ENCODE results near the gene ZNF83.
"Not testable (repeated sequence)": the region's sequence is repeated elsewhere in the genome, so short reads cannot be mapped to it uniquely, and the experiment has no call there.

The ZNF83 gene
- total RNA-seq, result 149 to 154 reads per million in 2 donors

GRCh38 chr19:52637718-52638585, at the start of gene ZNF83:
ZNF83 (minus strand) TSS chr19:52638355.
- DNase-seq, result peak; percentile 95

- DNase-seq, result no peak
These were observed 49.5 kb upstream of the ZNF83 start for GRCh38 chr19:52687684-52688083.

- DNase-seq, result no peak
These were observed 47.7 kb upstream of the ZNF83 start for GRCh38 chr19:52685811-52686210.

GRCh38 chr19:52681216-52681615, 43.1 kb upstream of the ZNF83 start:
- DNase-seq, result not testable (repeated sequence)

GRCh38 chr19:52679598-52679997, 41.4 kb upstream of the ZNF83 start:
- no peak for DNase-seq

- DNase-seq, result not testable (repeated sequence)
These were observed 37.1 kb upstream of the ZNF83 start for GRCh38 chr19:52675239-52675638.

- DNase-seq, result no peak
These were observed 34.9 kb upstream of the ZNF83 start for GRCh38 chr19:52673014-52673413.

GRCh38 chr19:52670046-52670445, 31.9 kb upstream of the ZNF83 start:
- DNase-seq, result no peak

- DNase-seq, result no peak
These were observed 31.4 kb upstream of the ZNF83 start for GRCh38 chr19:52669586-52669985.

- no peak for DNase-seq
These were observed 29.8 kb upstream of the ZNF83 start for GRCh38 chr19:52667972-52668371.

GRCh38 chr19:52666506-52666905, 28.4 kb upstream of the ZNF83 start:
- no peak for DNase-seq

- no peak for DNase-seq
These were observed 27.4 kb upstream of the ZNF83 start for GRCh38 chr19:52665529-52665928.

GRCh38 chr19:52665027-52665426, 26.9 kb upstream of the ZNF83 start:
- no peak for DNase-seq

- DNase-seq, result no peak
These were observed 26.3 kb upstream of the ZNF83 start for GRCh38 chr19:52664461-52664860.

- no peak for DNase-seq
These were observed 24.5 kb upstream of the ZNF83 start for GRCh38 chr19:52662631-52663030.

GRCh38 chr19:52660981-52661380, 22.8 kb upstream of the ZNF83 start:
- DNase-seq, result no peak

- no peak for DNase-seq
These were observed 20.9 kb upstream of the ZNF83 start for GRCh38 chr19:52659013-52659412.

- DNase-seq, result no peak
These were observed 20.4 kb upstream of the ZNF83 start for GRCh38 chr19:52658595-52658994.

- DNase-seq, result no peak
These were observed 15.0 kb upstream of the ZNF83 start for GRCh38 chr19:52653161-52653560.

GRCh38 chr19:52651956-52652355, 13.8 kb upstream of the ZNF83 start:
- DNase-seq, result no peak

- no peak for DNase-seq
These were observed 10.3 kb upstream of the ZNF83 start for GRCh38 chr19:52648336-52649016.

- DNase-seq, result no peak
These were observed 8.5 kb upstream of the ZNF83 start for GRCh38 chr19:52646571-52647217.

- no peak for DNase-seq
These were observed 2.8 kb upstream of the ZNF83 start for GRCh38 chr19:52640916-52641315.

GRCh38 chr19:52639996-52640395, 1.8 kb upstream of the ZNF83 start:
- DNase-seq, result no peak

All from activated gamma-delta T cell (primary cell).